Nephron (organoid): ENCODE results near the gene OBSCN.

Source experiments
- H3K27ac Mint-ChIP-seq, 3 experiments: 2 replicates each; pipeline ENCODE4 v1.8.0; 2020; ENCODE audit warnings: mixed read lengths in 3 of 3, mild to moderate bottlenecking in 2 of 3, moderate library complexity in 1 of 3
- H3K27me3 Mint-ChIP-seq: 2 replicates; pipeline ENCODE4 v1.8.0; 2021; ENCODE audit warnings: low read depth, mild to moderate bottlenecking, moderate library complexity, mixed read lengths
- H3K36me3 Mint-ChIP-seq: 2 replicates; pipeline ENCODE4 v1.8.0; 2020; ENCODE audit warnings: low read depth, mixed read lengths
- H3K4me1 Mint-ChIP-seq: 2 replicates; pipeline ENCODE4 v1.8.0; 2020; ENCODE audit warnings: mixed read lengths
- H3K4me3 Mint-ChIP-seq, 3 experiments: 2 replicates each; pipeline ENCODE4 v1.8.0; 2020; ENCODE audit warnings: mild to moderate bottlenecking in 3 of 3, mixed read lengths in 3 of 3, moderate library complexity in 2 of 3
- H3K9me3 Mint-ChIP-seq: 2 replicates; pipeline ENCODE4 v1.8.0; 2020; ENCODE audit warnings: mixed read lengths
- CTCF ChIP-seq, 3 experiments: fragments of 200-600 bp; sonication (generic); IDR thresholded peaks; one replicate each; pipeline ENCODE4 v1.5.0; 2021; ENCODE audit warnings: antibody characterized with exemption in 3 of 3; ENCODE audit not compliant: unreplicated experiment in 3 of 3

The OBSCN gene

GRCh38 chr1:228293816-228294500 is 86.1 kb downstream of the OBSCN start:
- no peak overlapping the region for H3K4me3 Mint-ChIP-seq
- no peak overlapping the region for H3K27ac Mint-ChIP-seq
- H3K4me1 Mint-ChIP-seq, result no peaks in the 10 kb centered on the region
- TF ChIP-seq CTCF (IDR thresholded peaks at IDR 0.05; ENCODE audit: unreplicated experiment in 3 of 3), result no peak
- H3K9me3 Mint-ChIP-seq, result peaks cover 15% of the 10 kb centered on the region
- H3K36me3 Mint-ChIP-seq, result peaks cover 75% of the 10 kb centered on the region
- no peaks in the 10 kb centered on the region for H3K27me3 Mint-ChIP-seq

DNA sequence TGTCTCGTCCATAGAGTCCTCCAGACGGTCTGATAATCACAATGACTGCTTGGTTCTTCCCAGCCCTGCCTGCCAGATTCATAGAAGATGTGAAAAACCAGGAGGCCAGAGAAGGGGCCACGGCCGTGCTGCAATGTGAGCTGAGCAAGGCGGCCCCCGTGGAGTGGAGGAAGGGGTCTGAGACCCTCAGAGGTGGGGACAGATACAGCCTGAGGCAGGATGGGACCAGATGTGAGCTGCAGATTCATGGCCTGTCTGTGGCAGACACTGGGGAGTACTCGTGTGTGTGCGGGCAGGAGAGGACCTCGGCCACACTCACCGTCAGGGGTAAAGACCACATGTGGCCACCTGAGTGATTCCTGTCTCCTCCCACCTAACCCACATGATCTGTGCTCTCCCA is 86.9 kb downstream of the OBSCN start:
- Mint-ChIP-seq H3K9me3 (peaks cover 22% of the 10 kb centered on the region), H3K4me3 (no peak overlapping the region), H3K27ac (no peak overlapping the region), H3K27me3 (no peaks in the 10 kb centered on the region), H3K4me1 (no peaks in the 10 kb centered on the region), H3K36me3 (peaks cover 78% of the 10 kb centered on the region)
- no peak for TF ChIP-seq CTCF (IDR thresholded peaks at IDR 0.05; ENCODE audit: unreplicated experiment in 3 of 3)

GRCh38 chr1:228295201-228295600 is 87.4 kb downstream of the OBSCN start:
- no peak for TF ChIP-seq CTCF (IDR thresholded peaks at IDR 0.05; ENCODE audit: unreplicated experiment in 3 of 3)
- Mint-ChIP-seq H3K36me3 (peaks cover 83% of the 10 kb centered on the region), H3K4me3 (no peak overlapping the region), H3K9me3 (peaks cover 27% of the 10 kb centered on the region), H3K4me1 (no peaks in the 10 kb centered on the region), H3K27ac (no peak overlapping the region), H3K27me3 (no peaks in the 10 kb centered on the region)

GRCh38 chr1:228295981-228296380 is 88.1 kb downstream of the OBSCN start:
- Mint-ChIP-seq H3K36me3 (peaks cover 91% of the 10 kb centered on the region), H3K27ac (no peak overlapping the region), H3K27me3 (no peaks in the 10 kb centered on the region), H3K4me3 (no peak overlapping the region), H3K4me1 (no peaks in the 10 kb centered on the region), H3K9me3 (peaks cover 32% of the 10 kb centered on the region)
- TF ChIP-seq CTCF (IDR thresholded peaks at IDR 0.05; ENCODE audit: unreplicated experiment in 3 of 3), result no peak

DNA sequence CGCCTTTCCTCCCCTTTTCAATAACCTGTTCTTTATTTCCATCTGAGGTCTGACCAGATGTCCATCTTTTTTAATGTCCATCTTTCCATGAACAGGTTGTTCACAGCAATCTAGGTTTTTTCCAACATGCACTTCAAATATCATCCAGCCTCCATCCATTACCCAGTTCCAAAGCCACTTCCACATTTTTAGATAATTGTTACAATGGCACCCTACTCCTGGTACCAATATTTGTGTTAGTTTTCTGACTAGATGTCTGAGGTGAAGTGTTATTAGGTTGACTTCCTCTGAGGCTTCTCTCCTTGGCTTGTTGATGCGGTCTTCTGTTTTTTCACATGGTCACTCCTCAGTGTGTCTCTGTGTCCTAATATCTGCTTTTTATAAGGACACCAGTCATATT is 89.4 kb downstream of the OBSCN start:
- no peaks in the 10 kb centered on the region for H3K4me1 Mint-ChIP-seq

More for the DNA sequence above, 89.4 kb downstream of the OBSCN start:
- no peak overlapping the region for H3K4me3 Mint-ChIP-seq
- peaks cover 44% of the 10 kb centered on the region for H3K9me3 Mint-ChIP-seq
- no peak for TF ChIP-seq CTCF (IDR thresholded peaks at IDR 0.05; ENCODE audit: unreplicated experiment in 3 of 3)
- peaks cover 100% of the 10 kb centered on the region for H3K36me3 Mint-ChIP-seq
- H3K27ac Mint-ChIP-seq, result no peak overlapping the region
- no peaks in the 10 kb centered on the region for H3K27me3 Mint-ChIP-seq
